GM21423 (cell line): ENCODE measurements around the gene USP13.
"Not testable (repeated sequence)": the region's sequence is repeated elsewhere in the genome, so short reads cannot be mapped to it uniquely, and the experiment has no call there.

Experiments used
- ATAC-seq: cut with Tn5 transposase; IDR thresholded peaks from one replicate; pipeline ENCODE4 v1.9.1; 2021; ENCODE audit warnings: mild to moderate bottlenecking, moderate library complexity; ENCODE audit not compliant: unreplicated experiment

The USP13 gene

GRCh38 chr3:179775416-179776122 is 122.7 kb downstream of the USP13 start:
- ATAC-seq: no peak

GRCh38 chr3:179782841-179783240 is 130.0 kb downstream of the USP13 start:
- not testable (repeated sequence) for ATAC-seq

- no peak for ATAC-seq
Observed at GRCh38 chr3:179788996-179789395, 136.2 kb downstream of the USP13 start.

GRCh38 chr3:179791793-179792192 is 139.0 kb downstream of the USP13 start:
- no peak for ATAC-seq

- ATAC-seq: no peak
Observed at GRCh38 chr3:179794355-179794754, 141.5 kb downstream of the USP13 start.

- no peak for ATAC-seq
Observed at GRCh38 chr3:179796421-179796820, 143.6 kb downstream of the USP13 start.

- ATAC-seq: no peak
Observed at GRCh38 chr3:179797192-179797591, 144.4 kb downstream of the USP13 start.

GRCh38 chr3:179801263-179801662 is 148.4 kb downstream of the USP13 start:
- ATAC-seq: no peak

- ATAC-seq: no peak
Observed at GRCh38 chr3:179801856-179802255, 149.0 kb downstream of the USP13 start.

- ATAC-seq: no peak
Observed at GRCh38 chr3:179806177-179806576, 153.3 kb downstream of the USP13 start.

- ATAC-seq: no peak
Observed at GRCh38 chr3:179807588-179807987, 154.7 kb downstream of the USP13 start.

GRCh38 chr3:179809639-179810038 is 156.8 kb downstream of the USP13 start:
- ATAC-seq: no peak

- ATAC-seq: peak; percentile 90
Observed at GRCh38 chr3:179811321-179812095, 158.7 kb downstream of the USP13 start.

- no peak for ATAC-seq
Observed at GRCh38 chr3:179812096-179812382, 159.2 kb downstream of the USP13 start.

GRCh38 chr3:179819379-179819778 is 166.5 kb downstream of the USP13 start:
- no peak for ATAC-seq

- ATAC-seq: no peak
Observed at GRCh38 chr3:179822296-179822695, 169.5 kb downstream of the USP13 start.

- no peak for ATAC-seq
Observed at GRCh38 chr3:179825527-179826246, 172.8 kb downstream of the USP13 start.

- ATAC-seq: no peak
Observed at GRCh38 chr3:179826247-179826637, 173.4 kb downstream of the USP13 start.

- ATAC-seq: no peak
Observed at GRCh38 chr3:179828738-179829137, 175.9 kb downstream of the USP13 start.

GRCh38 chr3:179829401-179829800 is 176.6 kb downstream of the USP13 start:
- no peak for ATAC-seq

- ATAC-seq: no peak
Observed at GRCh38 chr3:179832333-179832854, 179.6 kb downstream of the USP13 start.

- ATAC-seq: no peak
Observed at GRCh38 chr3:179833294-179833693, 180.5 kb downstream of the USP13 start.
